SK-N-MC (cell line): ENCODE measurements around the gene FAM3A.

Experiments
- EZH2 ChIP-seq: fragments of 200-600 bp; sonication (generic); IDR thresholded peaks from one replicate; pipeline ENCODE4 v1.6.1; 2017; ENCODE audit warnings: antibody characterized with exemption
- FOXP2 ChIP-seq: optimal IDR thresholded peaks from 2 replicates; pipeline ENCODE3; 2011; ENCODE audit warnings: mild to moderate bottlenecking, moderate library complexity; ENCODE audit not compliant: insufficient read depth; ENCODE audit errors: extremely low read length, control extremely low read depth
- POLR2AphosphoS5 ChIP-seq: IDR thresholded peaks from 2 replicates; pipeline ENCODE4 v1.6.1; 2012; ENCODE audit warnings: mild to moderate bottlenecking, low read depth, low read length, borderline replicate concordance

DNA sequence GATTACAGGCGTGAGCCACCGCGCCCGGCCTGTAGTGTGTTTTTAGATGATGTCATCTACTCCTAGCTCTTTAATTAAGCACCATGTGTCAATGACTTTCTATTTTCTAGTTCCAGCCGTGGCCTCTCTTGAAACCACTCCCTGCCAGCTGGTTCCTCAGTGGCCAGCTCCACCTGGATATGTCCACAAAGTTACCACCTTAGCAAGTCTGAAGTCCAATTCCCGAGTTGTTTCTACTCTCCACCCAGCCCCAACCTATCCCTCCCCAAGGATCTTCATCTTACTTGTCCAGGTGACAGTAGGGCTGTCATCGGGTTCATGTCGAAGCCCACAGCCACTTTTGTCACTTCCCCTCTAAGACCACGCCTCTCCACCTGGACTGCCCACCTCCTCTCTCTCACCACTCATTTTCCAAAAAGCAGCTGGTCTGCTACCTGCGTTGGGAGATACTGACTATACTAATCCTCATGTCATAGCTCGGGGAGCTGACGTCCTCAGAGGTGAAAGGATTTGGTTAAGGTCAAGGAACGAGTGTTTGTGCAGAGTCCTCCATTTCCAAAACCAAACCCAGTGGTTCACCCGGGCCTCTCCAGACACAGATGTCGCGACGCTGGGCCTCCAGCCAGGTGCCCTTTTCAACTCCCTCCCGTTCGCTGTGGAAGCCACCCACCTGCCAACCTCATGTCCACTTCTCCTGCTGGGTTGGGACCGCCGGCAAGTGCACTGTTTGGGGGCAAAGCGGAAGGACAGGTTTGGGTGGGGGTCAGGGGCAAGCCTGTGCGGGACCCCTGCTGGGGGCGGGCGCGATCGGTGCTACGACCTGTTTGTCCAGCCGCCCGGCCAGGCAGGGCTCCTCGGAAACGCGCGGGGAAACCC is 704 bp downstream of the FAM3A start:
- TF ChIP-seq POLR2AphosphoS5 (no peak), FOXP2 (no peak), EZH2 (no peak)
